Left ventricle myocardium superior (tissue), 1 donor: ENCODE results near the gene TMEM244. TPM values are rescaled to one million over a fixed set of nuclear protein-coding genes. Genes with fewer than 3 reads are reported as not detected.
"Not testable (repeated sequence)": the region's sequence is repeated elsewhere in the genome, so short reads cannot be mapped to it uniquely, and the experiment has no call there.

Experiments used
- ATAC-seq: fragments of 200-7000 bp; cut with Tn5 transposase; one replicate; pipeline ENCODE4 v1.9.1; 2020; ENCODE audit warnings: mild to moderate bottlenecking, moderate library complexity
- DNase-seq: peaks from one replicate; pipeline ENCODE4 v3.0.0-alpha.2; 2020
- intact Hi-C: fragments of 100-400 bp; cut with micrococcal nuclease; formaldehyde crosslinking; loops from one replicate; pipeline ENCODE4 v1.11.0; 2022
- total RNA-seq: library from RNA; stranded (reverse); fragmentation: NEBNext Ultra II Directional; extraction: Animal tissue kit (Norgen Biotek cat#: 25700); gene quantifications from one replicate; pipeline ENCODE4 v1.2.1, GENCODE V29; 2021
- donor health status: DM: no; HTN: yes; CAD: no; lungs with severe emphysema.

Gene TMEM244
- total RNA-seq, 1 donor from 2014 or later, result not detected

DNA sequence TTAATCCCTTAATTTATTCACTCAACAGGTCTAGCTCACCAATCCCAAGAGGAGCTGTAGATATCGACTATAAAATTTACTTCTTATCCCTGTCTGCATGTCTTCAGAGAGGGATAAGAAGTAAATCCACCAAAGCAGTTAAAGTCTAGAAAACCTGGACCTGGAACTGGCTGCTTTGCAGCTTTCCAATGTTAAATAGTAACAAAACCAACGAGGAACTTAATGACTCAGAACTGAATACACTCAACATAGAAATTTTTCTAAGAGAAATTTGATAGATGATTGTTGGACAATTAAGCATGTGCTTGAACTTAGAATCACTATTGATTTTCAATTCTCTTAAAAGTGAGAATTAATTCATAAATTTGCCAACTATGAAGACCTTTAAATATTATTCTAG, 11.5 kb upstream of the TMEM244 start:
- intact Hi-C loops, result no loop called here
- DNase-seq (no peak), ATAC-seq (no peak)

DNA sequence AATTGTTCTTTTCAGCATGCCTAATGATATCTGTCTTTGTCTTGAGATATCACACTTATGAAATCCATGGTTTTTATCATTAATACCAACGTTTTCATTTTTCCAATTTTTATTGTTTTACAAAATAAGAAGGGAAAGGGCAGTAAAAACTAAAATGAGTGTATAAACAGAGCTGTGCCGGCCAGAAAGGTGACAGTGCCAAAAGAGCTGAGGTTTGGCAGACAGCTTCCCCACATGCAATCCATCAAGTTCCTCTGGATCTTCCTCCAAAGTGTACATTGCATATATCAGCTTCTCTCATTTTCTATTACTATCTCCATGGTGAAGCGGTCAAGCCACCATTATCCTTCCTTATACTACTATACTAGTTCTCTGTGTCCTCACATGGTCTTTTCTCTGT, 10.1 kb upstream of the TMEM244 start:
- ATAC-seq (no peak), DNase-seq (no peak)
- intact Hi-C loops, result no loop called here

DNA sequence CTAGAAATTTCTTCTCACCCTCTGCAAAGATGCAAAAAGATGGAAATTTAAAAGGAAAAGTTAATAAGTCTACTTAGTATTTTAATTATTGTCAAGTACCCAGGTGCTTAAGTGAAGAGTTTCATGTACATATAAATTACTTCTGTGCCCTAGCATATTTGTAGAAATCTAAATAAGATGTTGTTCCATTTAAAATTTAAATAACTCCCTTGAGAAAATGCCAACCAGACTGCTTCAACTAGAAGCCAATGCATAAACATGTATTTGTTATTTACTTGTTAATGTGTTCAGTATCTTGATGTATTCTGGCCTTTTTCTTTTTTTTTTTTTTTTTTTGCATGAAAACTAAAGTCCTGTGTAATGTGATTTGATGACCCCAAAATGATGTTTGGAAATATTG, 6.3 kb upstream of the TMEM244 start:
- no peak for DNase-seq

DNA sequence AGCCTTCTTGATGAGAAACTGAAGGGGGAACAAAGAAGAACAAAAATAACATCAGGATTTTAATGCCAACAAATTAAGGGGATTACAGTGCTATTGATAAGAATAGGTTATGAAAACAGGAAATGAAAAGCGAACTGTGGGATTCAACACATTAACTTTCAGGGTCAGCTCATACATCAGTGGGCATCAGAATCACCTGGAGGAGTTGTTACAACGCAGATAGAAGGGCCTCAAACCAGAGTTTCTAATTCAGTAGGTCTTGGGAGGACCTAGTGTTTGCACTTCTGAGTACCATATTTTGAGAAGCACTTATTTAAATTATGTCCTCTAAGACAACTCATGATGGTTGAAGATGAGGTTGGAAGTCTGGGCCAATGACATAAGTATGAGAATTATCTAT, 5.6 kb upstream of the TMEM244 start:
- intact Hi-C loops, result no loop called here
- DNase-seq (no peak), ATAC-seq (no peak)

More for the DNA sequence above, 6.3 kb upstream of the TMEM244 start:
- intact Hi-C loops, result no loop called here
- no peak for ATAC-seq

DNA sequence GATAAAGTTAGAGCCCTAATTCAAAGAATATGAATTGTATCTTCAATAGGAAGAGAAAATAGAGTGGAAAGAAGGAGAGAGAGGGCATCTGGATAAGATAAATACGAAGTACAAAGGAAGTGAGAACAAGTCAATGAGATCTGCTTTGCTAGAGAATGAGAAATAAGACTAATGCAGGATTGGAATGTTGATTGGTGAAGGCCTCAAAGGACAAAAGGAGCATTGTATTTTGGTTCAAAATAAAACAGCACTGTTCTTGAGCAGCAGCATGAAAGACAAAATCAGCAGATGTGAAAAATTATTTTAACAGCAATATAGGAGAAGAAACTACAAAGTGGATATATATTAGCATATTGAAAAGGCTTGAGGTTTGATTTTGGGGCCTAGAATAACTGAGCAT, 5.1 kb upstream of the TMEM244 start:
- no peak for ATAC-seq
- intact Hi-C loops, result no loop called here
- no peak for DNase-seq

DNA sequence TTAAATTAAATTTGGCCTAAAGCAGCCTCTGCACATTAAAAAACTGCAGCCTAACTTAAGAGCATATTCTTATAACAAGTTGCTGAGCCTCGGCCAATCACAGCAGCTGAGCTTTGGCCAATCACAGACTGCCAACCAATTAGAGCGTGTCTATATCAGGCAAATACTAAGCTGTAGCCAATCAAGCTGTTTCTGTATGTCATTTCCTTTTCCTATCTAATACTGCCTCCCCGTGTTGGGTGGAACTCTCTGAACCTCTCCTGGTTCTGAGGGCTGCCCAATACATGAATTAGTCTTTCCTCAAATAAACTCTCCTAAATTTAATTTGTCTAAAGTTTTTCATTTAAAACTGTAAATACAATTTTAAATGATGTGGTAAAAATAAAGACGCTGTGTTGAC, 3.9 kb upstream of the TMEM244 start:
- intact Hi-C loops, result no loop called here
- DNase-seq (no peak), ATAC-seq (no peak)

DNA sequence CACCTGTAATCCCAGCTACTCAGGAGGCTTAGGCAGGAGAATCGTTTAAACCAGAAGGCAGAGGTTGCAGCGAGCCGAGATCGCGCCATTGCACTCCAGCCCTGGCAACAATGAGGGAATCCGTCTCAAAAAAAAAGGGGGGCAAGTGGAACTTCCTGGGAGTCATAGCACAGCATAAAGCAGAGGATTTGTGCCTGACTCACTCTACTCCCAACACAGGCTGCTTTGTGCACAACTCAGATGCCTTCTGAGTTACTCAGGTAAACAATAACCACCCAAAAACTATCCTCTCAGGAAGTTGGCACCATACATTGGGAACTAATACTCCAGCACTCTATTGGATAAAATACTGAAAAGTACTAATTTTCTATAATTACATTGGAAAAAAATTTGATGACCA, 2.5 kb upstream of the TMEM244 start:
- ATAC-seq (no peak), DNase-seq (no peak)
- intact Hi-C loops, result no loop called here

DNA sequence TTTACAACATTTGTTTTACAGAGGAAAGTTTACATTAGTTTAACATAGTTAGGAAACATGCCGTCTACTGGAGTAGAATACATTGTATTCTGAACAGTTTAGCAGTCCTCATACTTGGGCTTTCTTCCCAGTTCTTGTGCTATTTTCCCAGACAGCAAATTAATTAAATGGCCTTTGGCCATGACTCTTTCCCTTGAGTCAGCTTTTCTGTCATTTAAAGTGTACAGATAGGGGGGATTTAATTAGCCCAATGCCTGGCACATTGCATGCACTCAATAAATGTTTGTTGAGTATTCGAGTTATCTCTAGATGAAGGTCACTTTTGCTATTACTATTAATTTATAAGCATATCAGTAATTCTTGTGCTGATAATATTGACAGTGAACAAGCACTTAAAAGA, 1.6 kb downstream of the TMEM244 start:
- ATAC-seq, result no peak
- DNase-seq, result no peak
- intact Hi-C loops, result no loop called here

DNA sequence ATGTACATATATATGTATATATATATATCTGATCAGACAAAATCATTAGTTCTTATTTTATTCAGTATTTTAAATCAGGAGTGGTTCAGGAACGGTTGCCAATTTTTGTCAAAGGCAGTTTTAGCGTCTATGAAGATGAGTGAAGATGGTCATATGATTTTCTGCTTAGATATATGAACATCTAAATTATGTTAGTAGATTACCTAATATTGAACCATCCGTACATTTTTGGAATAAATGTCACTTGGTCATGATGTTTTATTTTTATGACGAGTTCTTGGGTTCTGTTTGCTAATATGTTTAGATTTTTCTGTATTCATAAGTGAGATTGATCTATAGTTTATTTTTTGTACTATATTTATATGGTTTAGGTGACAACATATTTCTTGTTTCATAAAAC, 3.3 kb downstream of the TMEM244 start:
- intact Hi-C loops, result no loop called here
- DNase-seq (no peak), ATAC-seq (no peak)

DNA sequence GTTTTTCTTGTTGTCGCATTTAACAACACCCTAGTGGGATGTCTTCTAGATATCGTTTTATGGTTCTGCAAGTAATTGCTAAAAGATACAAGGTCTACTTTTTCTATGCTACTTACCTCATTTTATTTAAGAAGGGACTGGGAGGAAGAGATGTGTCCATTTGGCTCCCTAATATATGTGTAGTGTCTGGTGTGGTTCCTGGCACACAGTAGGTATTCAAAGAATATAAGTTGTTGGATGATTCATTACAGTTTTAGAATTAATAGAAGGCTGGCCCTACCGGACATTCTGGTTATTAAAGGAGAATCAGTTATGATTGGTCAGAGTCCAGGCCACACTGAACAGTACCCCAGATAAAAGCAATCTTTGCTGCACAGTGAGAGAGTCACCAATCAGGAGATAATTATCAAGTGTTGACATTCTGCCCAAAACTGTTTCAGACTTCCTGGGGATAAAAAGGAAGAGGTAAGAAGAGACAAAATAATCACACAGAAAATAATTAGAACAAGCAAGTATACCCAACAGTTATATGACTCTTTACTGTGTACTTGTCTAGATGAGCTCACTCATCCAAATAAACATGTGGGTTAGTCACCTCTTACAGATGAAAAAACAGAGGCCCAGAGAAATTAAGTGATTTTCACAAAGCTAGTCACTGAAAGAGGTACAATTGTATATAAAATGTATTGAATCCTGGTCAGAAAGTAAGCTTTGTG, 7.0 kb downstream of the TMEM244 start:
- ATAC-seq (no peak), DNase-seq (no peak)
- intact Hi-C loops, result no loop called here

DNA sequence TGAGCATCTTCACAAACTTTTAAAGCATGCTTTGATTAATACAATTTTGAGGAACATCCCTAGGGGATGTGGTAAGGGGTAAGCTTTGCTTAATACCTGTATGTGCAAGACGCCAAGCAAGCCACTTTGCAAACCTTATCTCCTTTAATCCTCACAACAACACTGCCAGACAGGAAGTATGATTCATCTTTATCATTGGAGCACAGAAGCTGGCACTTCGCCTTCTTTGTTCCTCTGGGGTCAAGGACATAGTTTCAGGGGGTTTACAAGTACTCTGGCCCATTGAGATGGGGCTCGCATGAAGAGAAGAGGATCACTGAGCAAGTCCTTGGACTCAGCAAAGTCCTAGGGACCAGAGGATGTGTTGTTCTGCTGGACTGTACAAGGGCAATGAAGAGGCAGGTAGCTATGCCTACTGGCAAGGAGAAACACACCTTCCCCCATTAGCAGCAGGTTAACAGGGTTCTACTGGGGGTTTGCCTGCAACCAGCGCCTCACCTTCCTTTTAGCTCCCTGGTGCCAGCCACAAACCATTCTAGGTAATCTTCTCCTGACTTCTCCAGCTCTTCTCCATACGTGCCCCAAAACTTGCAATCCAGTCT, 8.8 kb downstream of the TMEM244 start:
- intact Hi-C loops, result no loop called here
- ATAC-seq (no peak), DNase-seq (no peak)

DNA sequence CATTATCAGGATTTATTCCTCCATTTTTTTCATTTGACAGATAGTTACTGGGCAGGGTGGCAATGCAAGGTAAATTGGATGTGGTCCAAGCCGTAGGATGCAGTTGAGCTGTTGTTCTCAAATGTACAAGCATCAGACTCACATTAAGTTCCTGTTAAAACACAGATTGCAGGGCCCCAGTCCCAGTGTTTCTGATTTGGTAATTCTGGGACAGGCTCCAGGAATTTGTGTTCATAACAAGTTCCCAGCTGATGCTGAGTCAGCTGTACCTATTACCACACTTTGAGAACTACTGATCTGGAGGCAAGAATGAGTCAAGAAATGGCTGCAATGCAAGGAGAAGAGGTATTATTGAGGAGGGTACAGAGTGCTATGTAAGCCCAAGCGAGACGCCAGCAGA, 11.7 kb downstream of the TMEM244 start:
- intact Hi-C loops, result no loop called here
- no peak for ATAC-seq

DNA sequence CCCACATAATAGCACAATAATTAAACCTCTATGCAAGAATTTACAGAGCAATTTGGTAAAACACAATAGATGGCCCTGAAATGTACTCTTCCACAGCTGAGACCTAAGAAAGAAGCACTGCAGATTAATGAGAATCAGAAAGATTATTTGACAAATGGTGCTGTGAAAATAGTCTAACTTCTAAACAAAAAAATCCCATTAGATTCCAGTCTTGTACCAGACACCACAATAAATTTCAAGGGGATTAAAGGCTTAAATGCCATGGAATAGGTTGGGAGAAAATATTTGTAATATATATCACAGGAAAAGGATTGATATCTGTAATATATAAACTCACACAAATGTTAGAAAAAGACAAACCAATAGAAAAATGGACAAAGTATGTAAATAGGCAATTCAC, 14.4 kb downstream of the TMEM244 start:
- DNase-seq, result no peak
- intact Hi-C loops, result no loop called here
- no peak for ATAC-seq

More for the DNA sequence above, 11.7 kb downstream of the TMEM244 start:
- no peak for DNase-seq

DNA sequence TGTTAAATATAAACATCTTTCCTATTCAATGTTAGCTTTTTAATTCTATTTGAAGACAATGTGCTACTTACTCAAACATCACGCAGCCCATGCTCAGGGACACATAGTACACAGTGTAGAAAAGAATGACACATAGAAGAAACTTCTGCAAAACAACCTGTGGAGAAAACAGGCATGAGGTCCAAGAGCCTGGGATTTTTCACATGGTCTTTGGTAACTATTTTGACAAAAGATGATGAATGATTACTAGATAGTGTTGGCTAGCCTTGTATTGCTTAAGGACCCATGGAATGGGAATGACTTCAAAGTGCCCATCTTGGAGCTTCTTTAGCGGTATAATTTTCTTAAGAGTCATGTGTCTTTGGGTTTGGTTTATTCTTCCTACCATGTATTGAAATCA, 15.4 kb downstream of the TMEM244 start:
- intact Hi-C loops, result no loop called here
- DNase-seq, result no peak
- ATAC-seq, result no peak

DNA sequence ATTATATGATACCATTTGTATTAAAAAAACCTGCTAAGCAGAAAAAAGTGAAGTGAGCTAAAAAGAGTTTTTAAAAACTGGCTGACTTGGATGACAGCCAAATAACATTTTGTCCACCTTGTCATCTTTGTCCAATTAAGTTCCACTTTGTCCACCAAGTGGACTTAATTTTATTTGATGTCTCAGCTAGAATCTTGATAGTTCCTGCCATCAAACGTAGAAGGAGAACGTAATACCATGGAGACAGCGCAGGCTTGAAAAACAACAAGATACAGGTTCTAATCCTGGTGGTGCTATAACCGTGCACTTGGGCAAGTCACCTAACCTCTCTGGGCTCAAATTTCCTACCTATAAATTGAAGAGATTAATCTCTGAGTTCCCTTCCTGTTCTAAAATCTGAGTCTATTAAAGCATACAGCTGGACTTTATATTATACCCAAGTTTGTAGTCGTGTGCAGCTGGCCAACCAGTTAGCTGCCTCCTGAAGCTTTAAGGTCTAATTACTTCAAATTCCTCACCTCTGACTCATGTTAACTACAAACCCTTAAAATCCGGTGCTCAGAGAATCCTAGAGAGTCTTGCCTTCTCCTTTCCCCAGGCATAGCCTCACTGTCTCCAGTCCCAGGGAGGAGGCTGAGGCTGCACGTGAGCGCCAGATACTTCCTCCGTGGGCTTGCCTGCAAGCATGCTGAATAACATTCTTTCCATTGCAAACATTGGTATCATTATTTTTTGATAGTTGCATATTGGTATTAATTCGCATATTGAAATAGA, 16.8 kb downstream of the TMEM244 start:
- no peak for ATAC-seq
- intact Hi-C loops, result no loop called here
- DNase-seq, result no peak

DNA sequence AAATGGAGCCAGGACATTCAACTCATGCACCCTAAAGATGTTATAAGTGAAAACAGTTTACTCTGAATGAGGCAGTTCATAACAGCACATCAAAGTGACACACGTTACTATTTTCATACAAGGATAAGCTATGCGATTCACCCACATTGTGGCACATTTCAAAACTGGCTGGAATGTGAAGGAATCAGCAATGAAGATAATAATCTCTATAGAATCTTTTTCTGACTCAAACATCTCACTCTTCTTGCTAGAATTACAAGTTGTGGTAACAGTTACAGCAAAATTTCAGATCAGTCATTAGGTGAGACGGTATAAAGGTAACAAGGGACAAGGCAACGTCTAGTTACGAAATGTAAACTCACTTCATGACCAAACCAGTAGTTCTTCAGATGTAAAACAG, 17.5 kb downstream of the TMEM244 start:
- ATAC-seq, result no peak
- no peak for DNase-seq
- intact Hi-C loops, result no loop called here

DNA sequence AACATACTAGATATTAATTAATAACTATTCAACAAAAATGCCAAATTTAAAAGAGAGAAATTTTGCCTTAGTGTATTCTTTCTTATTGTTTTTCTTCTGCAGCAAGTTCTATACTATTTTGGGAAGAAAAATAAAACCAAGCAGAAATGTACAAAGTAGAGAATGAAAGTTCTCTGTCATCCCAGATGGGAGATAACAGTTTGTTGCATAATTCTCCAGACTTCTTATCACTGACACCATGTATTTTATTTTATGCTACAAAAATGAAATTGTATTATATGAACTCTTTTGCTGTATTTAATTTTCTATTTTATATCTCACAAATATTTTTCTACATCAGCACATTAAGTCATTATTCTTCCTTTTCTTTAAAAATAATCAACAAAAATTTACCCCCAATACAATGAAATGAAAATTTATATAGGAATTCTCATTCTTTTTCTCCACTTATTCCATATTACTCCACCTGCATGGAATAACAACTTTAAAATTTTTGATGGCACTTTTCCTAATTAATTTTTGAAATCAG, 18.2 kb downstream of the TMEM244 start:
- no peak for ATAC-seq
- no peak for DNase-seq
- intact Hi-C loops, result no loop called here

DNA sequence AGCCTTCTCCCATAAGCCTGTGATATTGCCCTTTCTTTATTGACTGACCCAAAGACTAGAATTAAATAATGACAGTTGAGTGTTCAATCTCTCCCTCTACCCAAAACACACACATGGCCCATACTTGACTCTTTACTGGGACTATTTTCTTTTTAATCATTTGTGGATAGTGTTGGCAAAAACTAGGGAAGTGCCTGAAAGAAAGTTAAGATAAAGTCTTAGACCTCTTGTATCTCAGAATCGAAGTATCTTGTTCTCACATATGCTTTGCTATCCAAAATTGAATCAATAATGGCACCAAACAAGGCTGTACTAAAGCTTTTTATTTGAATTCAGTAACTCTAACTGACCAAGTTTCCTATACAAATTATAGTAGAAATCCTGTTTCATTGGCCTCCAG, 19.0 kb downstream of the TMEM244 start:
- ATAC-seq, result no peak
- no peak for DNase-seq
- intact Hi-C loops, result no loop called here

DNA sequence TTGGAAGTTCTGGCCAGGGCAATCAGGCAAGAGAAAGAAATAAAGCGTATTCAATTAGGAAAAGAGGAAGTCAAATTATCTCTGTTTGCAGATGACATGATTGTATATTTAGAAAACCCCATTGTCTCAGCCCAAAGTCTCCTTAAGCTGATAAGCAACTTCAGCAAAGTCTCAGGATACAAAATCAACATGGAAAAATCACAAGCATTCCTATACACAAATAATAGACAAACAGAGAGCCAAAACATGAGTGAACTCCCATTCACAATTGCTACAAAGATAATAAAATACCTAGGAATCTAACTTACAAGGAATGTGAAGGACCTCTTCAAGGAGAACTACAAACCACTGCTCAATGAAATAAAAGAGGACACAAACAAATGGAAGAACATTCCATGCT, 21.6 kb downstream of the TMEM244 start:
- ATAC-seq, DNase-seq, intact Hi-C loops: not testable (repeated sequence)

DNA sequence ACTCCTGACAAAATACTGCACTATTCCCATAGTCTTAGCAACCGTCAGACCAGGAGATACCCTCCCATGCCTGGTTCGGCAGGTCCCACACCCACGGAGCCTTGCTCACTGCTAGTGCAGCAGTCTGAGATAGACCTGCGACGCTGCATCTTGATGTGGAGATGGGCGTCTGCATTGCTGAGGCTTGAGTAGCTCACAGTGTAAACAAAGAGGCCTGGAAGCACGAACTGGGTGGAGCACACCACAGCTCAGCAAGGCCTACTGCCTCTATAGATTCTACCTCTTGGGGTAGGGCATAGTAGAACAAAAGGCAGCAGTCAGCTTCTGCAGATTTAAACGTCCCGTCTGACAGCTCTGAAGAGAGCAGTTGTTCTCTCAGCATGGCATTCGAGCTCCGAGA, 25.4 kb downstream of the TMEM244 start:
- intact Hi-C loops, result no loop called here
- no peak for DNase-seq
- ATAC-seq, result no peak
